Neutrophil (primary cell): ENCODE data around the gene MIB1.

Source experiments
- H3K27ac ChIP-seq: fragments of 200-600 bp; sonication (generic); 2 replicates; pipeline ENCODE4 v1.5.1; 2016; ENCODE audit warnings: mild to moderate bottlenecking, moderate library complexity
- H3K27me3 ChIP-seq: fragments of 200-600 bp; sonication (generic); 2 replicates; pipeline ENCODE4 v1.6.0; 2016; ENCODE audit warnings: mild to moderate bottlenecking
- H3K36me3 ChIP-seq: fragments of 200-600 bp; sonication (generic); 2 replicates; pipeline ENCODE4 v1.5.1; 2017
- H3K4me1 ChIP-seq, 2 experiments: fragments of 200-600 bp in 1 of 2; sonication (generic) in 1 of 2; 1 replicate in 1 of 2; 2 replicates in 1 of 2; pipeline versions ENCODE4 v1.5.1 to v1.6.1; 2013 to 2016; ENCODE audit warnings: low read depth in 1 of 2, low read length in 1 of 2, mild to moderate bottlenecking in 1 of 2, moderate library complexity in 1 of 2; ENCODE audit not compliant: control insufficient read depth in 1 of 2, insufficient read depth in 1 of 2
- H3K4me3 ChIP-seq, 2 experiments: fragments of 200-600 bp in 1 of 2; sonication (generic) in 1 of 2; 1 replicate in 1 of 2; 2 replicates in 1 of 2; pipeline ENCODE4 v1.5.1; 2013 to 2016; ENCODE audit warnings: low read depth in 1 of 2, low read length in 1 of 2, mild to moderate bottlenecking in 1 of 2, moderate library complexity in 1 of 2
- H3K9me3 ChIP-seq: fragments of 200-600 bp; sonication (generic); 2 replicates; pipeline ENCODE4 v1.5.1; 2016
- CTCF ChIP-seq: fragments of 200-600 bp; sonication (generic); IDR thresholded peaks from 2 replicates; pipeline ENCODE4 v1.5.1; 2016; ENCODE audit warnings: antibody characterized with exemption

Gene MIB1

GRCh38 chr18:21741312-21741561 is 645 bp downstream of the MIB1 start:
- H3K9me3 ChIP-seq, result no peaks in the 10 kb centered on the region
- peaks cover 17 to 18% of the 10 kb centered on the region in 2 experiments for H3K4me1 ChIP-seq
- H3K4me3 ChIP-seq, result peak overlapping the region; percentile 97
- no peak for TF ChIP-seq CTCF
- H3K27ac ChIP-seq, result peak overlapping the region; percentile 96
- H3K27me3 ChIP-seq, result peaks cover 5% of the 10 kb centered on the region
- no peaks in the 10 kb centered on the region for H3K36me3 ChIP-seq

GRCh38 chr18:21741562-21742314 is 1.1 kb downstream of the MIB1 start:
- no peaks in the 10 kb centered on the region for H3K36me3 ChIP-seq
- no peaks in the 10 kb centered on the region for H3K9me3 ChIP-seq
- peaks cover 5% of the 10 kb centered on the region for H3K27me3 ChIP-seq
- peak overlapping the region; percentile 96 for H3K27ac ChIP-seq
- peak overlapping the region; percentile 97 for H3K4me3 ChIP-seq
- H3K4me1 ChIP-seq, result peaks cover 17 to 18% of the 10 kb centered on the region in 2 experiments
- TF ChIP-seq CTCF, result no peak

GRCh38 chr18:21742315-21742687 is 1.7 kb downstream of the MIB1 start:
- H3K36me3 ChIP-seq, result no peaks in the 10 kb centered on the region
- H3K27me3 ChIP-seq, result peaks cover 5% of the 10 kb centered on the region
- peak overlapping the region; percentile 97 for H3K4me3 ChIP-seq
- H3K27ac ChIP-seq, result no peak overlapping the region
- no peak for TF ChIP-seq CTCF
- H3K4me1 ChIP-seq, result peaks cover 17 to 18% of the 10 kb centered on the region in 2 experiments
- H3K9me3 ChIP-seq, result no peaks in the 10 kb centered on the region

- Histone ChIP-seq H3K36me3 (no peaks in the 10 kb centered on the region), H3K9me3 (no peaks in the 10 kb centered on the region), H3K4me1 (peaks cover 17 to 18% of the 10 kb centered on the region in 2 experiments), H3K27ac (no peak overlapping the region), H3K4me3 (no peak overlapping the region), H3K27me3 (peaks cover 5% of the 10 kb centered on the region)
- TF ChIP-seq CTCF, result no peak
These were observed 2.7 kb downstream of the MIB1 start for GRCh38 chr18:21743166-21743832.

GRCh38 chr18:21745231-21745630 is 4.6 kb downstream of the MIB1 start:
- no peaks in the 10 kb centered on the region for H3K9me3 ChIP-seq
- H3K27ac ChIP-seq, result no peak overlapping the region
- H3K4me1 ChIP-seq, result peaks cover 10 to 13% of the 10 kb centered on the region in 2 experiments
- peaks cover 5% of the 10 kb centered on the region for H3K27me3 ChIP-seq
- no peak for TF ChIP-seq CTCF
- no peak overlapping the region for H3K4me3 ChIP-seq
- H3K36me3 ChIP-seq, result no peaks in the 10 kb centered on the region
